IMR-90 (cell line): ENCODE data around the gene TOGARAM2. TPM values are rescaled to one million over a fixed set of nuclear protein-coding genes. Genes with fewer than 3 reads are reported as not detected.
"Not testable (repeated sequence)": the region's sequence is repeated elsewhere in the genome, so short reads cannot be mapped to it uniquely, and the experiment has no call there.

Source experiments
- ATAC-seq: fragments of 200-7000 bp; cut with Tn5 transposase; 2 replicates; pipeline ENCODE4 v1.9.1; 2020; ENCODE audit warnings: low read depth, mild to moderate bottlenecking, moderate library complexity
- BruUV-seq: library from RNA; stranded (reverse); fragments of 400-500 nt; replicated peaks from 2 replicates; lab custom pipeline; 2021; lab: Mats Ljungman, UMichigan
- CTCF ChIA-PET: fragments of 300-600 bp; formaldehyde crosslinking; extraction: SDS; loops from one replicate; lab custom pipeline; 2021; ENCODE audit warnings: antibody characterized with exemption; lab: Yijun Ruan, JAX
- POLR2A ChIA-PET: fragments of 300-600 bp; sonication (Branson Sonifier 250); formaldehyde crosslinking; loops from one replicate; lab custom pipeline; 2022; ENCODE audit warnings: antibody characterized with exemption; ENCODE audit not compliant: unreplicated experiment; lab: Charles Lee
- DNase-seq: peaks from one replicate; pipeline ENCODE4 v3.0.0; 2013
- H2AFZ ChIP-seq: replicated peaks from 2 replicates; pipeline ENCODE3; 2013; ENCODE audit warnings: low read length, mild to moderate bottlenecking; ENCODE audit not compliant: poor library complexity
- H2AK5ac ChIP-seq: 2 replicates; pipeline ENCODE4 v1.6.1; 2013; ENCODE audit warnings: low read depth, low read length, inconsistent platforms
- H2AK9ac ChIP-seq: replicated peaks from 2 replicates; pipeline ENCODE3; 2013; ENCODE audit warnings: mild to moderate bottlenecking, low read depth, low read length, moderate library complexity; ENCODE audit not compliant: poor library complexity
- H2BK120ac ChIP-seq: 2 replicates; pipeline ENCODE4 v1.6.1; 2013; ENCODE audit warnings: low read depth, low read length, inconsistent platforms
- H2BK15ac ChIP-seq: 3 replicates; pipeline ENCODE4 v1.6.1; 2013; ENCODE audit warnings: low read depth, low read length, inconsistent platforms
- H2BK20ac ChIP-seq: 2 replicates; pipeline ENCODE4 v1.6.1; 2013; ENCODE audit warnings: low read depth, mild to moderate bottlenecking, inconsistent platforms, low read length, moderate library complexity
- H2BK5ac ChIP-seq: 2 replicates; pipeline ENCODE4 v1.6.1; 2013; ENCODE audit warnings: mild to moderate bottlenecking, low read depth, low read length, inconsistent platforms; ENCODE audit not compliant: poor library complexity, severe bottlenecking
- H3K14ac ChIP-seq: replicated peaks from 2 replicates; pipeline ENCODE4 v1.6.1; 2013; ENCODE audit warnings: low read depth, low read length, inconsistent platforms
- H3K18ac ChIP-seq: 2 replicates; pipeline ENCODE4 v1.6.1; 2013; ENCODE audit warnings: low read depth, low read length, control low read depth
- H3K23ac ChIP-seq: 2 replicates; pipeline ENCODE4 v1.6.1; 2013; ENCODE audit warnings: low read depth, low read length, inconsistent platforms
- H3K27ac ChIP-seq: 2 replicates; pipeline ENCODE4 v1.5.1; 2013; ENCODE audit warnings: mild to moderate bottlenecking, control low read depth, low read length; ENCODE audit not compliant: insufficient read depth
- H3K27me3 ChIP-seq: 2 replicates; pipeline ENCODE4 v1.6.1; 2013; ENCODE audit warnings: low read length; ENCODE audit not compliant: control insufficient read depth, insufficient read depth
- H3K36me3 ChIP-seq: 2 replicates; pipeline ENCODE4 v1.6.1; 2013; ENCODE audit warnings: low read length, mixed read lengths; ENCODE audit not compliant: control insufficient read depth, insufficient read depth
- H3K4ac ChIP-seq: 2 replicates; pipeline ENCODE4 v1.6.1; 2013; ENCODE audit warnings: low read depth, low read length, inconsistent platforms
- H3K4me1 ChIP-seq: 2 replicates; pipeline ENCODE4 v1.6.1; 2013; ENCODE audit warnings: low read length, mixed read lengths; ENCODE audit not compliant: control insufficient read depth, insufficient read depth
- H3K4me2 ChIP-seq: 2 replicates; pipeline ENCODE4 v1.6.1; 2013; ENCODE audit warnings: low read depth, mild to moderate bottlenecking, control low read depth, low read length, moderate library complexity
- H3K4me3 ChIP-seq: 2 replicates; pipeline ENCODE4 v1.5.1; 2013; ENCODE audit warnings: low read depth, mild to moderate bottlenecking, control low read depth, low read length, moderate library complexity; ENCODE audit not compliant: insufficient read depth
- H3K56ac ChIP-seq: 2 replicates; pipeline ENCODE4 v1.6.1; 2013; ENCODE audit warnings: low read length, inconsistent platforms; ENCODE audit not compliant: insufficient read depth; ENCODE audit errors: extremely low read depth
- H3K79me1 ChIP-seq, 2 experiments: 2 replicates each; pipeline ENCODE4 v1.6.1; 2013; ENCODE audit warnings: low read length in 2 of 2, inconsistent platforms in 1 of 2, low read depth in 1 of 2
- H3K9ac ChIP-seq: 2 replicates; pipeline ENCODE4 v1.6.1; 2013; ENCODE audit warnings: low read depth, low read length, control low read depth
- H3K9me1 ChIP-seq: 2 replicates; pipeline ENCODE4 v1.6.1; 2013; ENCODE audit warnings: low read length, inconsistent platforms; ENCODE audit not compliant: insufficient read depth
- H3K9me3 ChIP-seq: 2 replicates; pipeline ENCODE4 v1.6.1; 2013; ENCODE audit warnings: low read length; ENCODE audit not compliant: control insufficient read depth, insufficient read depth
- H4K20me1 ChIP-seq: 2 replicates; pipeline ENCODE4 v1.6.1; 2013; ENCODE audit warnings: low read length, inconsistent platforms; ENCODE audit not compliant: insufficient read depth
- H4K5ac ChIP-seq: 2 replicates; pipeline ENCODE4 v1.6.1; 2013; ENCODE audit warnings: mild to moderate bottlenecking, low read depth, low read length, control low read depth
- H4K8ac ChIP-seq, 2 experiments: 2 replicates each; pipeline ENCODE4 v1.6.1; 2013; ENCODE audit warnings: low read depth in 2 of 2, low read length in 2 of 2, control low read depth in 1 of 2, inconsistent platforms in 1 of 2
- H4K91ac ChIP-seq: 2 replicates; pipeline ENCODE4 v1.6.1; 2013; ENCODE audit warnings: low read depth, low read length, inconsistent platforms; ENCODE audit not compliant: insufficient read depth
- WGBS, 2 experiments: methylation state at CpG; one replicate each; pipeline versions ENCODE4 v1.1.5 to v1.1.7; 2013; ENCODE audit warnings: missing lambda C conversion rate in 2 of 2; ENCODE audit not compliant: insufficient read length in 1 of 2; ENCODE audit errors: extremely low coverage in 2 of 2; 5-methylcytosine and 5-hydroxymethylcytosine counted together
- dilution Hi-C: fragments of 300-500 bp; cut with HindIII; formaldehyde crosslinking; loops from one replicate; pipeline ENCODE4 v1.14.3; 2018; ENCODE audit warnings: low sequenced_read_pairs; ENCODE audit not compliant: unreplicated experiment
- in situ Hi-C: fragments of 300-500 bp; cut with MboI; formaldehyde crosslinking; loops from 3 replicates; pipeline ENCODE4 v1.14.3; 2019; ENCODE audit warnings: low sequenced_read_pairs, inconsistent platforms, mixed read lengths
- intact Hi-C: fragments of 100-400 bp; cut with micrococcal nuclease; formaldehyde crosslinking; loops from 2 replicates; pipeline ENCODE4 v1.10.0; 2022
- polyA plus RNA-seq, 3 experiments: library from polyadenylated mRNA; depleted of rRNA; stranded (reverse); fragments of >200 nt; gene quantifications; 2 replicates each; pipeline ENCODE4 v1.2.3, GENCODE V29; 2012; ENCODE audit warnings: low replicate concordance in 1 of 3
- total RNA-seq: library from RNA; depleted of rRNA; stranded (reverse); fragments of >200 nt; gene quantifications from 2 replicates; pipeline ENCODE4 v1.2.3, GENCODE V29; 2012

The TOGARAM2 gene
- total and polyA plus RNA-seq, 2 of the 4 experiments (the other 2 are of a cell fraction) = under 0.01 to 0.38 TPM

GRCh38 chr2:29090311-29090710 lies 109.2 kb downstream of the TOGARAM2 start:
- H3K4me3 ChIP-seq, H3K27ac ChIP-seq, H2AK5ac ChIP-seq, H3K9me3 ChIP-seq, H3K79me1 ChIP-seq, H3K27me3 ChIP-seq, dilution Hi-C loops, in situ Hi-C loops, H3K14ac ChIP-seq, ATAC-seq, H3K4me1 ChIP-seq, DNase-seq, H3K9me1 ChIP-seq, H3K4ac ChIP-seq, H2AFZ ChIP-seq, H3K18ac ChIP-seq, H3K4me2 ChIP-seq, CTCF ChIA-PET, BruUV-seq, intact Hi-C loops, H3K23ac ChIP-seq, H4K5ac ChIP-seq, H2BK15ac ChIP-seq, H2BK5ac ChIP-seq, H4K8ac ChIP-seq, H3K9ac ChIP-seq, H3K36me3 ChIP-seq, H3K56ac ChIP-seq, H4K20me1 ChIP-seq, H2BK20ac ChIP-seq, H2BK120ac ChIP-seq, H2AK9ac ChIP-seq, H4K91ac ChIP-seq: not testable (repeated sequence)
- no CpG with 5 or more reads among the region's 7 CpGs for WGBS, 2 experiments
- POLR2A ChIA-PET = interaction anchor here (0.6 kb wide), 1 partner anchor 1086 kb away, joined by 5 read pairs; no protein-coding TSS in a partner anchor
